Cardiac muscle cell (in vitro differentiated cells and primary cell): ENCODE data around the gene LRRC2. TPM values are rescaled to one million over a fixed set of nuclear protein-coding genes. Genes with fewer than 3 reads are reported as not detected.
A peak's percentile ranks its signal among the peaks of the same experiment; 100 is the strongest.

Experiments
- DNase-seq, 2 donors: peaks; one replicate each; pipeline versions ENCODE4 v3.0.0 to v3.0.0-alpha.2; 2010 to 2017; ENCODE audit warnings: low read depth in 1 of 2, low spot score in 1 of 2
- H3K27ac ChIP-seq: fragments of 200-600 bp; sonication (generic); 2 replicates; pipeline ENCODE4 v1.5.1; 2016
- H3K27me3 ChIP-seq: fragments of 200-600 bp; sonication (generic); 2 replicates; pipeline ENCODE4 v1.6.0; 2016; ENCODE audit warnings: control low read depth
- H3K36me3 ChIP-seq: fragments of 200-600 bp; sonication (generic); 2 replicates; pipeline ENCODE4 v1.5.1; 2016; ENCODE audit warnings: control low read depth
- H3K4me1 ChIP-seq: fragments of 200-600 bp; sonication (generic); 2 replicates; pipeline ENCODE4 v1.8.1; 2017; ENCODE audit warnings: low read depth, mild to moderate bottlenecking, mixed run types
- H3K4me3 ChIP-seq: fragments of 200-600 bp; sonication (generic); 2 replicates; pipeline ENCODE4 v1.5.1; 2016; ENCODE audit warnings: mild to moderate bottlenecking
- H3K9me3 ChIP-seq: fragments of 200-600 bp; sonication (generic); 2 replicates; pipeline ENCODE4 v1.5.1; 2017; ENCODE audit warnings: low read depth, mild to moderate bottlenecking, control low read depth
- polyA plus RNA-seq: library from polyadenylated mRNA; unstranded; fragments of >200 nt; fragmentation: Nextera tagmentation; extraction: Ambion mirVana; gene quantifications from 2 replicates; pipeline ENCODE4 v1.2.1, GENCODE V29; 2016
- total RNA-seq: library from RNA; depleted of rRNA; stranded (reverse); fragments of >200 nt; gene quantifications from 2 replicates; pipeline ENCODE4 v1.2.3, GENCODE V29; 2016
- TF ChIP-seq, protein P1 (sequence below): IDR thresholded peaks from 2 replicates; pipeline ENCODE4 v1.5.1; 2012; ENCODE audit warnings: low read depth, mild to moderate bottlenecking, low read length

Gene LRRC2
- total and polyA plus RNA-seq, 2 experiments from 2014 or later, result 0.77 to 1.6 TPM

DNA sequence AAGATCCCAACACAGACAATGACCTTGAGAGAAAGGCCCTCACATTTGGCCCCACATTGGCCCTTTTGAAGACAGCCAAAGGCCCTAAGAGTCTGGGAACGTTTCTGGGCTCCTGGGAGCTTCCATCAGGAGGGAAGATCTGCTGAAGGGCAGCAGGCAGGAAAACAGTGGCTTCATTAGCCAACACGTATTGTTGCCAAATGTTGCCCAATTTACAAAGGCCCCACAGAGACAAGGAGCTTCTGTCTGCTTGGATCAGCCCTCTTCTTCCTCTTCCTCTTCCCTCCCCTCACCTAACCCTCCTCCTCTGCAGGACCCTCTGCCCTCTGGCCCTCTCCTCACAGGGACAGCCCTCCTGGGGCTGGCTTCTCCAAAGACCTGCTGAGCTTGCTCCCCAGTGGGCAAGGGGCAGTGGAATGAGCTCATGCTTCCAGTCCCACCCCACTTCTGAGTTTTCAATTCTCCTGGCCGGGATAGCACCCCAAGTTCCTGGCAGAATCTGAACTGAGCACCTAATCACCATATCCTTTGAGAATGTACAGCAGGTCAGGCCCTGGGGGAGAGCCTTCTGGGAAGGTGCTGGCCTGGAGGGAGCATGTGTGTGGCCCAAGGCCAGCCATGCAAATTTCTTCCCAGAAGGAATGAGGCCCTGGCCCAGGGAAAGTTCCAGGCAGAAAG, 96.3 kb downstream of the LRRC2 start:
- Histone ChIP-seq H3K36me3 (no peaks in the 10 kb centered on the region), H3K9me3 (no peaks in the 10 kb centered on the region), H3K4me3 (no peak overlapping the region), H3K4me1 (no peaks in the 10 kb centered on the region), H3K27ac (no peak overlapping the region), H3K27me3 (peaks cover 21% of the 10 kb centered on the region)
- TF ChIP-seq, protein P1, sequence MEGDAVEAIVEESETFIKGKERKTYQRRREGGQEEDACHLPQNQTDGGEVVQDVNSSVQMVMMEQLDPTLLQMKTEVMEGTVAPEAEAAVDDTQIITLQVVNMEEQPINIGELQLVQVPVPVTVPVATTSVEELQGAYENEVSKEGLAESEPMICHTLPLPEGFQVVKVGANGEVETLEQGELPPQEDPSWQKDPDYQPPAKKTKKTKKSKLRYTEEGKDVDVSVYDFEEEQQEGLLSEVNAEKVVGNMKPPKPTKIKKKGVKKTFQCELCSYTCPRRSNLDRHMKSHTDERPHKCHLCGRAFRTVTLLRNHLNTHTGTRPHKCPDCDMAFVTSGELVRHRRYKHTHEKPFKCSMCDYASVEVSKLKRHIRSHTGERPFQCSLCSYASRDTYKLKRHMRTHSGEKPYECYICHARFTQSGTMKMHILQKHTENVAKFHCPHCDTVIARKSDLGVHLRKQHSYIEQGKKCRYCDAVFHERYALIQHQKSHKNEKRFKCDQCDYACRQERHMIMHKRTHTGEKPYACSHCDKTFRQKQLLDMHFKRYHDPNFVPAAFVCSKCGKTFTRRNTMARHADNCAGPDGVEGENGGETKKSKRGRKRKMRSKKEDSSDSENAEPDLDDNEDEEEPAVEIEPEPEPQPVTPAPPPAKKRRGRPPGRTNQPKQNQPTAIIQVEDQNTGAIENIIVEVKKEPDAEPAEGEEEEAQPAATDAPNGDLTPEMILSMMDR, result no peak
- peak in 1 of 2 donors; percentile 33 for DNase-seq

DNA sequence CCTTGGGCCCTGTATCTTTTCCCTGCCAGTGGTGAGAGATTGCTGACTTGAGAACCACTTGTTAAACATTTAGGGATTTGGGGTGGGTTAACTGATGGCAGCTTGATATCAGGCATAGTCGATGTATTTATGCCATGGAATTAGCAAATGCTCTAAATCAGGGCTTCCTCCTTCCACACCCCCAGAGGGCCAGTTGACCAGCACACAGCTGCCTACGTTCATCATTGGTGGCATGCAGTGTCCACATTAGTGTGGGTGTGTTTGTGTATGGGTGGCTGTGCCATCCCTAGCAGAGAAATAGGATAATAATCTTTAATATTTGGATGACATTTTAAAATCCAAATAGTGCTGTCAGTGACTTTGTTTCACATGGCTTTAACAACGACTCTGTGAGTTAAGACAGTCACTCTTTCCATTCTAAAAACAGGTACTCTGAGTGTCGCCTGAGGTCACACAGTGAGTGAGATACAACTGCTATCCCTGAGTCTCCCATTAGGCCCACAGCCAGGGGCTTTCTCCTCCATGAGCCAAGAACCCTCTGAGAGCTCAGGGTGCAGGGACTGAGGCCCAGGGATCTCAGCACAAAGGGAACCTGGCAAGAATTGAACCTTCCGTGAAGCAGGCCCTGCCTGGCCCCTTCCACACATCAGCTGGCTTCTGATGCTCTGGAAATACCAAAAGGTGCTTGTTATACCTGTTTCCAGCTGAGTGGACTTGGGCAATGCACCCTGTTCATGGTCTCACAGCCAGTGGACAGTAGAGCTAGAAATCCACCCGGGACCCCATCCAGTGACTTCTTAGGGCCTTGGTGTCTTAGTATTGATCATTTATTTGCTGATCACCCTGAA, 97.1 kb downstream of the LRRC2 start:
- DNase-seq, result no peak

DNA sequence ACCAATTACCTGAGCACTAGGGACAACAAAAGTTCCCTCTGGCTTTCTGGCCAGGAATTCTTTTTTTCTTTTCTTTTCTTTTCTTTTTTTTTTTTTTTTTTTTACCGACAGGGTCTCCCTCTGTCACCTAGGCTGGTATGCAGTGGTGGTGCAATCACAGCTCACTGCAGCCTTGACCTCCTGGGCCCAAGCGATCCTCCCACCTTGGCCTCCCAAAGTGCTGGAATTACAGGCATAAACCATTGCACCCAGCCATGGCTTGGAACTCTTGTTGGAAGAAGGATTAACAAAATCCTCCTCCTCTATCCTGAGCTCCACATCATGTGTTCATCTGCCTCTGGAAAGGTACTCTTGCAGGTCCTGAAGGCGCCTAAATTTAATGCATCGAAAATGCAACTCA, 98.5 kb downstream of the LRRC2 start:
- Histone ChIP-seq H3K4me3 (no peak overlapping the region), H3K27me3 (peaks cover 44% of the 10 kb centered on the region), H3K27ac (no peak overlapping the region), H3K36me3 (no peaks in the 10 kb centered on the region), H3K9me3 (no peaks in the 10 kb centered on the region), H3K4me1 (no peaks in the 10 kb centered on the region)
- TF ChIP-seq, protein P1, result no peak
- DNase-seq, result no peak

More for the DNA sequence above, 97.1 kb downstream of the LRRC2 start:
- Histone ChIP-seq H3K27ac (no peak overlapping the region), H3K4me3 (no peak overlapping the region), H3K4me1 (no peaks in the 10 kb centered on the region), H3K27me3 (peaks cover 30% of the 10 kb centered on the region), H3K36me3 (no peaks in the 10 kb centered on the region), H3K9me3 (no peaks in the 10 kb centered on the region)
- TF ChIP-seq, protein P1, result no peak

DNA sequence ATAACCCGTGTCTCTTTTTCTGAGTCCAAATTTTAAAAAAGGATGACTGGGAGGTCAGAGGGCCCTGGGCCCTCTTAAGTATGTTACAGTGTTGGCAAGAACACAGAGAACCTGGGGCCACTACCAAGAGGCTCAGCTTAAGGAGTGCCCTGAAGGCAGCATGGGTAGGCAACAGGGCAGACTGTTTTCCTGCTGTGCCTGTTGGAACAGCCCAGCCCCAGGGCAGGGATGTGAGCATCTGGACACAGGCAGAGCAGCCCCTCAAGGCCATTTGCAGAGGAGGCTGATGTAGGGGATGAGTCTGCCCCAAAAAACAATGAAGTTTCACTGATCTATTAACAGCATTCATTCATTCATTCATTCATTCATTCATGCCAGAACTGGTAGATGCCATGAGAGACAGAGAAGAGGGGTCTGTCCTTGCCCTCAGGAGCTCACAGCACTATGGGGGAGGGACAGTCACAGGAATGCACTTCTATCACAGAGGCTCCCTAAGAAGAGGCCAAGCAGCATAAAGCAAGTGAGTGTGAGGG, 99.2 kb downstream of the LRRC2 start:
- no peak for DNase-seq
- H3K4me1 ChIP-seq, result no peaks in the 10 kb centered on the region
- H3K27ac ChIP-seq, result no peak overlapping the region
- no peaks in the 10 kb centered on the region for H3K9me3 ChIP-seq
- H3K36me3 ChIP-seq, result no peaks in the 10 kb centered on the region
- H3K4me3 ChIP-seq, result no peak overlapping the region
- peaks cover 47% of the 10 kb centered on the region for H3K27me3 ChIP-seq
- TF ChIP-seq, protein P1, result no peak

DNA sequence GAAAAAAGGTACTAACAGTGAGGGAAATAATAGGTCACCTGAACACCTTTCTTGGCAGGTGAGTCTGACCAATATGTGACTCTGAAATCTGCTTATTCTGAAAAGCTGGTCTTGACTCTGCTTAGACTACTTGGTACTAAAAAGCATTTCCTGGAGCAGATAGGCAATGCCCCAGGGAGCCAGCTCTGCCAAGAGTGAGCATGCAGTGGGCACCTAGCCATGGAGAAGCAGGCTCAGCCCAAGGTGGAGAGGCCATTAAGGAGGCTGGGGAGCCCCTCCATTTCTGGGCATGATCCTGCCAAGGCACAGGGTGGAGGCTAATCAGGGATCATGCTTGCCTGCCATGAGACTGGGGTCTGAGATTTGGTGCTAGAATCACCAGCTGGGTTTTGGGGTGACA, 99.8 kb downstream of the LRRC2 start:
- Histone ChIP-seq H3K4me3 (no peak overlapping the region), H3K27me3 (peaks cover 47% of the 10 kb centered on the region), H3K4me1 (no peaks in the 10 kb centered on the region), H3K9me3 (no peaks in the 10 kb centered on the region), H3K27ac (no peak overlapping the region), H3K36me3 (no peaks in the 10 kb centered on the region)
- DNase-seq, result peak in 1 of 2 donors; percentile 24
- TF ChIP-seq, protein P1, result no peak

Other genes with a start within 250 kb of the LRRC2 start
- gene CCR2, start 212.2 kb downstream of the LRRC2 start, total RNA-seq, result not detected in 2 replicates
- not detected in 2 replicates for gene CCR2, start 212.2 kb downstream of the LRRC2 start, polyA plus RNA-seq
- not detected in 2 replicates for gene CCR5, start 195.4 kb downstream of the LRRC2 start, total RNA-seq
- gene CCR5, start 195.4 kb downstream of the LRRC2 start, polyA plus RNA-seq, result not detected in 2 replicates
- 7.2 and 8.6 TPM in 2 replicates for gene CCRL2, start 159.0 kb downstream of the LRRC2 start, total RNA-seq
- 5.3 and 10.4 TPM in 2 replicates for gene CCRL2, start 159.0 kb downstream of the LRRC2 start, polyA plus RNA-seq
- gene LTF, start 101.4 kb downstream of the LRRC2 start, total RNA-seq, result not detected in 2 replicates
- not detected in 2 replicates for gene LTF, start 101.4 kb downstream of the LRRC2 start, polyA plus RNA-seq
- gene RTP3, start 68.3 kb downstream of the LRRC2 start, total RNA-seq, result not detected in 2 replicates
- not detected in 2 replicates for gene RTP3, start 68.3 kb downstream of the LRRC2 start, polyA plus RNA-seq
- not detected in 2 replicates for gene FAM240A, start 46.2 kb upstream of the LRRC2 start, total RNA-seq
- gene FAM240A, start 46.2 kb upstream of the LRRC2 start, polyA plus RNA-seq, result not detected in 2 replicates
- gene ALS2CL, start 127.4 kb upstream of the LRRC2 start, total RNA-seq, result 3.0 and 11.4 TPM in 2 replicates
- 2.2 and 10.8 TPM in 2 replicates for gene ALS2CL, start 127.4 kb upstream of the LRRC2 start, polyA plus RNA-seq
- gene TMIE, start 135.1 kb upstream of the LRRC2 start, total RNA-seq, result 0.63 and 0.85 TPM in 2 replicates
- 0.53 and 0.91 TPM in 2 replicates for gene TMIE, start 135.1 kb upstream of the LRRC2 start, polyA plus RNA-seq
- 3.2 and 4.1 TPM in 2 replicates for gene PRSS50, start 151.6 kb upstream of the LRRC2 start, total RNA-seq
- gene PRSS50, start 151.6 kb upstream of the LRRC2 start, polyA plus RNA-seq, result 1.9 and 2.0 TPM in 2 replicates